NCI-H69 (cell line): ENCODE data around the gene PMM2.
"Not testable (repeated sequence)": the region's sequence is repeated elsewhere in the genome, so short reads cannot be mapped to it uniquely, and the experiment has no call there.

Experiments
- DNase-seq: peaks from one replicate; lab custom pipeline; 2025; lab: John Stamatoyannopoulos, UW

The PMM2 gene

DNA sequence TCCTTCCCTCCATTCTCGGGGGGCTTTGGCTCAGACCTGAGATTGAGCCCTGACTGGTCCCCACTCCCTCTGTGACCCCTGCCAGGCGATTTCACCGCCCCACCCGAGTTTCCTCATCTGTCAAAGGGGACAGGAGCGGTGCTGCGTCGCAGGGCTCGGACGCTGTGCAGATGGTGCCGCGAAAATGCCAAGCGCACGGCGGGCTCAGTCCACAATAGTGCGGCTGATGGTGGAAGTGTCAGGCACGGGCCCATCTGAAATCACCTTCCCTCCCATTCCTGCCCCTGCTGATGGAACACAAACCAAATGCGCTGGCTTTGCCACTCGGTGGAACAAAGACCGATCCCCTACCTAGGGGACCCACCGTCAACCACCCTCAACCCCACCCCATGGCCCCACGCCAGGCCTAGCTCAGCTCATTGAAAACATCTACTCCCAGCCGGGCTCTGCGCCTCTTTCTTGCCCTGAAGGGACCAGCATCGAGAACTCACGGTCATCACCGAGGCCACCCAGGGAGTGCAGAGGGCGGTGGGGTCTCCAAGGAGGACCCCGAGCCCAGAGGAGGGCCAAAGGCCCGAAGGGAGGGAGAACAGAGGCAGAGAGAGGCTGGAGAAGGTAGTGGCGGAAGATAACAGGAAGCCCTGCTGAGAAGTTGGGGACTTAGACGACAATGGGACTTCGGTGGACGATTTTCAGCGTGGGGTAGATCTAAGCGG, 69.7 kb downstream of the PMM2 start:
- DNase-seq: peak; percentile 77

DNA sequence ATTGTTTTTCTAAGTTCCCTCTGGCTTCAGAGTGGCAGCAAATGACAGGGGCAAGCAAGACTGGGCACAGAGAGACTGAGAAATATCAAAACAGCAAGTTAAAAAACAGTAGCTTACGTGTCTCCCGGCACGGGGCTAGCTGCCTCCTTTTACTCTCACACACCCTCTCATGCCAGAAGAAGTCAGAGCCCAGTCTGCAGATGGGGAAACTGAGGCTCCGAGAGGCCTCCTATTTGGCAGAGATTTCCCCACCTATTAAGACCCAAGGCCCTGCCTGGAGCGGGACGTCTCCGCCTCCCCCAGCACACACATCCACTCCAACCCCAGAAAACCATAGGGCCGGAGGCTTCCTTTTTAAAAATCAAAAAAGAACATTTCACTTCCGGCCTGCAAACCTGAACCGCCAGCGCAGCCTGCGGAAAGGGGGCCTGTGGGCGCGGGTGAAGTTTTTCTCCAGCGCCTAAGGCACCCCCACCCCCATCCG, 70.3 kb downstream of the PMM2 start:
- no peak for DNase-seq

GRCh38 chr16:8868416-8869211, 71.0 kb downstream of the PMM2 start, which contains the start of gene CARHSP1:
Gene CARHSP1 (minus strand): TSS chr16:8869006. CDS start chr16:8859328, 9,678 bp downstream.
- peak; percentile 99 for DNase-seq

GRCh38 chr16:8869212-8869987, 71.8 kb downstream of the PMM2 start:
- DNase-seq: peak; percentile 29

DNA sequence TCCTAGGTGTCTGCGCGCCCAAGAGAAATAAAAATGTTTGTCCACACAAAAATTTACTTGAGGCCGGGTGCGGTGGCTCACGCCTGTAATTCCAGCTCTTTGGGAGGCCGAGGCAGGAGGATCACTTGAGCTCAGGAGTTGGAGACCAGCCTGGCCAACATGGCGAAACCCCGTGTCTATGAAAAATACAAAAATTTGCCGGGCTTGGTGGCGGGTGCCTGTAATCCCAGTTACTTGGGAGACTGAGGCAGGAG, 72.3 kb downstream of the PMM2 start:
- DNase-seq: not testable (repeated sequence)

DNA sequence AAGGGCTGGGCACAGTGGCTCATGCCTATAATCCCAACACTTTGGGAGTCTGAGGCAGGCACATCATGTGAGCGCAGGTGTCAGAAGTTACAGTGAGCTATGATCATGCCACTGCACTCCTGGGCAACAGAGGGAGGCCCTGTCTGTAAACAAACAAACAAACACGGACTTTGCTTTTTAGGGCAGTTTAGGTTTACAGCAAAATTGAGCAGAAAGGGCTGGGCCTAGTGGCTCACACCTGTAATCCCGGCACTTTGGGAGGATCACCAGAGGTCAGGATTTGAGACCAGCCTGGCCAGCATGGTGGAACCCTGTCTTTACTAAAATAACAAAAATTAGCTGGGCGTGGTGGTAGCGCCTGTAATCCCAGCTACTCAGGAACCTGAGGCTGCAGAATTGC, 74.4 kb downstream of the PMM2 start:
- no peak for DNase-seq

DNA sequence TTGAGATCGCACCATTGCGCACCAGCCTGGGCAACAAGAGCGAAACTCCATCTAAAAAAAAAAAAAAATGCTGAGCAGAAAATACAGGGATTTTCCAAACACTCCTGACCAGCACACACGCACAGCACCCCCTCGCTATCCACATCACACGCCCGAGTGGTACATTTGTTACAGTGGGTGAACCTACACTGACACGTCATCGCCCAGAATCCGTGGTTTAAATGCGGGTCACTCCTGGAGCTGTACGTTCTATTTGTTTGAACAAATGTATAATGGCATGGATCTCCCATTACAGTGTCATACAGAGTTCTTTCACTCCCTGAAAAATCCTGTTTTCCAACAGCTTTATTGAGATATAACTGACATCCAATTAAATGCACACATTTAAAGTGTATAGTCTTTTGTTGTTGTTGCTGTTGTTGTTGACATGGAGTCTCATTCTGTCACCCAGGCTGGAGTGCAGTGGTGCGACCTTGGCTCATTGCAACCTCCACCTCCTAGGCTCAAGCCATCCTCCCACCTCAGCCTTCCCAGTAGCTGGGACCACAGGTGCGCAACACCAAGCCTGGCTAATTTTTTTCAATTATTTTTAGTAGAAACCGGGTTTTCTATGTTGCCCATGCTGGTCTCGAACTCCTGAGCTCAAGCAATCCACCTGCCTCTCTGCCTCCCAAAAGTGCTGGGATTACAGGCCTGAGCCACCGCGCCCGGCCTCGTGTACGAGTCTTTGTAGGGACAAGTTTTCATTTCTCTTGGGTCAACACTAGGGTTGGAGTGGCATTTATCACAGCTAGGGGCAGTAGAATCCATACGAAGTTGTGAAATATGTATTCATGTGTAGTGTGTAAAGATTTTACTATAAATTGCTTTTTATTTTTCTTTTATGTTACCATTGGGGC, 75.6 kb downstream of the PMM2 start:
- DNase-seq: no peak

- not testable (repeated sequence) for DNase-seq
These were observed 76.2 kb downstream of the PMM2 start for GRCh38 chr16:8873866-8874195.

- DNase-seq: no peak
These were observed 76.7 kb downstream of the PMM2 start for GRCh38 chr16:8874388-8874787.

GRCh38 chr16:8875317-8875716, 77.7 kb downstream of the PMM2 start:
- not testable (repeated sequence) for DNase-seq

DNA sequence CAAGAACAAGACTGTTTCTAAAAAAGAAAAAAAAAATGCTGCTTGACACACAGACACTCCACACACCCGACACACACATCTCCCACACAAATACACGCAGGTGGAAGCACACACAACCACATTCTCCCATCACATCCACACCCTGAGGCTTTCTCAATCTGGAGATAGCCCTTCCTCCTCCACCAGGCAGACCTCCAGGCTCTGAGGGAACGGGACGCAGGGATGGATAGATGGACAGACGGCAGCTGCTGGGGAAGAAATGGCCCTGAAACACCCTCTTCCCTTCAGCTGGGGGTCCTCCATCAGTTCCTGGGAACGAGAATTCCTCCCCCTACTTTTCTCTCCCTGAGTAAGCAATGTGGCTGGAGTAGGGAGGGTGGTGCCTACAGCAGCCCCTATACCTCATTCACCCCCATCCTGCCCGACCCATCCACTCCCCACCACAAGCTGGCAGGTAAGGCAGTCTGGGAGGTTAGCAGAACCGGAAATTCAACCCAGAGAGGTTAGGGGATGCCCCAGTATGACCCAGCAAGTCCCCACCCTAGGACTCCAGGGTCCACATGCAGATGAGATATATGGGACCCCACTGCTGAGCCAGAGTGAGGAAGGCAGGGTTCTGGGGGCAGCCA, 80.4 kb downstream of the PMM2 start:
- DNase-seq: no peak

DNA sequence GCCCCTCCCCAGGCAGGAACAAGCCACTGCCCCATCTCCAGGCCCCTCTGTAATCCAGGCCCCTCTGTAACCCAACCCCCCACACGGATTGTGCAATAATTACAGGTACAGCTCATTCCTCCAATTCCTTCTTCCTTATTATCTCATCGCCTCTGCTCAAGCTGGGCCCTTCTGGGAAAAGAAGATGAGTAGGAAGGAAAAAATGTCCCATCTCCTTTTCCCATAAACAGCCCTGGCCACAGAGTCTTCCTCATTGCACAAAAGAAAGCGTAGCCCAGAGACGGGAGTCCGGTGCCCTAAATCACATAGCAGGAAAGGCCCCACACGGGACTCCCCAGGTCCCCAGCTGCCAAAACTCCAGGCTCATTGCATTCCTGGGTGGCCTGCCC, 80.9 kb downstream of the PMM2 start:
- DNase-seq: peak; percentile 13

DNA sequence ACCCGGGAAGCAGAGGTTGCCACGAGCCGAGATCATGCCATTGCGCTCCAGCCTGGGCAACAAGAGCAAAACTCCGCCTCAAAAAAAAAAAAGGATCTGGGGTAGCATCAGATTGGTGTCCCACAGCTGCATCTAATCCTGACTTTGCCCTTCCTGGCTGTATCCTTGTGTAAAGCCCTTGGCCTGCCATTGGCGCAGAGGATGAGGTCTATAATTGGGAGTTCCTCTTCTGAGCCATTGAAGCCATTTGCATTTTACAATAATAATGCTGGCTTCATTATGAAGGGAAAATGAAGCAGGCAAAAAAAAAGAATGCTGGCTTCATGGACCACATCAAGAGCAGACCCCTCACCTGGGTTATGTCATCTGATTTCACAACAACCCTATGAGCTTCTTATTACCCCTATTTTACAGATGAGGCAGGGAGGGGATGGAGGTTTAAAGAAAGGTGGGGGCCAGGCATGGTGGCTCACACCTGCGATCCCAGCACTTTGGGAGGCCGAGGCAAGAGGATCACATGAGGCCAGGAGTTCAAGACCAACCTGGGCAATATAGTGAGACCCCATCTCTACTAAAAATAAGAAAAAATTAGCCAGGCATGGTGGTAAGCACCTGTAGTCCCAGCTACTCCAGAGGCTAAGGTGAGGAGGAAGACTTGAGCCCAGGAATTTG, 83.3 kb downstream of the PMM2 start:
- DNase-seq: no peak

- no peak for DNase-seq
These were observed 84.5 kb downstream of the PMM2 start, which contains the start of gene LITAFD for GRCh38 chr16:8882041-8882617. Gene LITAFD (plus strand): TSS chr16:8882351. CDS start chr16:8884356, 2,005 bp downstream.

GRCh38 chr16:8882725-8883377, 85.2 kb downstream of the PMM2 start:
- no peak for DNase-seq

DNA sequence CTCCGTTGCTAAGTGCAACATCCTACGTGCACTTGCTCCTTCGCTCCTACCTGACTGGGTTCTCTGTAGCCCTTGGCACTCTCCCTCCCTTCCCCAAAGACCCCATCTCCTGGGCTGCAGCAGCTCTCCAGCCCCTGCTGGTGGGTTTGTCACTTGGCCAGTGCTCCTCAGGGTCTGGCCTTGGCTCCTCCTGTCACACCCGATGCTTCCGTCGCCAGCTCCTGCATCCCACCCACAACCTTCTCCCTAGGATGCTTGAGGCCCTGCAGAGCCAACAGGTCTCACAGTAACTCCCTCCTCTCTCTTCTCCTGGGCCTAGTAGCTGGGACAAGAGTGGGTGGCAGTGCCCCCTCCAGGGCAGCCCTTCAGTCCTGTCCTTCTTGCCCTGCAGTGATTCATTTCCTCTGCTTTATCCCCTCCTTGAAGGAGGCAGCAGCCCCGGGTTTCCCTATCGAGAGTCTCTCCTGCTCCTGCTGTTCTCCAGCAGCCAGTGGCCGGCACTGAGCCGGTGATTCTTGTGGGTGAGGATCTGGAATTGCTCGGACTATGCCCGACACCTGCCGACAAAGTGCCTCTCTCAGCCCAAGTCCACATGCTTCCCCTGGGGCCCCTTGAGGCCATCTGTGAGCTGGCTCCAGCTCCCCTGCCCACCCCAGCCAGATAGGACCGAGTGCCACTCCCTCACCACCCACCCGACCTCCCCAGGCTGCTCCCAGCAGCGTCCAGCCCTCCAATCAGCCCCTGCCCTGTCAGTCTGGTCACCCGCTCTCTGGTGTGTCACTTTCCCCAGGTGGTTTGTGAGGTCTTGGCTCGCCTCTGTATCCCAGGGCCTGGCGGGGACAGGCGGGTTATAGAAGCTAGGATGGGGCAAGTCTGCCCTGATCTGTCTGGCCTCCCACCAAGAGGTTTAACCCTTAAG, 88.3 kb downstream of the PMM2 start:
- peak; percentile 35 for DNase-seq

- no peak for DNase-seq
These were observed 89.2 kb downstream of the PMM2 start for GRCh38 chr16:8886593-8887430.

GRCh38 chr16:8887431-8887765, 89.8 kb downstream of the PMM2 start:
- DNase-seq: no peak
